ENCODE results near the gene DRG2.

The DRG2 gene

GRCh38 chr17:18143044-18143936 is 55.5 kb downstream of the DRG2 start:
- TF ChIP-seq ELF4 (IDR thresholded peaks at IDR 0.05): no peak
- TF ChIP-seq TARDBP (IDR thresholded peaks at IDR 0.05): no peak
- TF ChIP-seq ARNT (IDR thresholded peaks at IDR 0.05): no peak
- TF ChIP-seq FOXA1 (IDR thresholded peaks at IDR 0.05): no peak
- no peak for TF ChIP-seq LEF1 (IDR thresholded peaks at IDR 0.05; ENCODE audit: borderline replicate concordance)
- TF ChIP-seq FOXK2 (IDR thresholded peaks at IDR 0.05): no peak
- no peak for TF ChIP-seq ZNF384 (IDR thresholded peaks at IDR 0.05)
- TF ChIP-seq, protein P1, sequence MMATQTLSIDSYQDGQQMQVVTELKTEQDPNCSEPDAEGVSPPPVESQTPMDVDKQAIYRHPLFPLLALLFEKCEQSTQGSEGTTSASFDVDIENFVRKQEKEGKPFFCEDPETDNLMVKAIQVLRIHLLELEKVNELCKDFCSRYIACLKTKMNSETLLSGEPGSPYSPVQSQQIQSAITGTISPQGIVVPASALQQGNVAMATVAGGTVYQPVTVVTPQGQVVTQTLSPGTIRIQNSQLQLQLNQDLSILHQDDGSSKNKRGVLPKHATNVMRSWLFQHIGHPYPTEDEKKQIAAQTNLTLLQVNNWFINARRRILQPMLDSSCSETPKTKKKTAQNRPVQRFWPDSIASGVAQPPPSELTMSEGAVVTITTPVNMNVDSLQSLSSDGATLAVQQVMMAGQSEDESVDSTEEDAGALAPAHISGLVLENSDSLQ (IDR thresholded peaks at IDR 0.05): no peak
- TF ChIP-seq SP1 (IDR thresholded peaks at IDR 0.05): no peak
- ChIA-PET POLR2A (interaction anchor here (1.5 to 1.6 kb wide), 2 partner anchors 10 to 40 kb away, joined by 5 to 11 read pairs; partner anchors contain the start of gene ALKBH5), CTCF (interaction anchor here (0.6 to 2.5 kb wide), 10 partner anchors 9 to 78 kb away, joined by 3 to 24 read pairs (median 3); partner anchors contain the start of gene ALKBH5)
- DNase-seq (ENCODE audit: extremely low spot score): peak; percentile 58

DNA sequence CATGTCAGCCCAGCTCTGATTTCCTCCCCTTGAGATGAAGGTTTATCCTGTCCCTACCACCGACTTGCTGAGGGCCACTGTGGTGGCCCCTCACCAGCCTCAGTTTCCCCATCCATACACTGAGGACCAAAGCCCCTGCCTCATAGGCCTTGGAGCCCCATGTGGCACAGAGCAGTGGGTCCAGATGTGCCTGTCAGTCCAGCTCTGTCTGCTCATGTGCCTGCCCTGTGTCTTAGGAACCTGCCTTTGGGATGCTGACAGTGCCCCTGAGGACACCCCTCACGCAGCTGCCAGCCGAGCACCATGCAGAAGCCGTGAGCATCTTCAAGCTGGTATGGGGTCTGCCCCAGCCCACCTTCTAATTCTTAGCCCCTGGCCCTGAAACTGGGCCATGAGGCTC is 56.5 kb downstream of the DRG2 start:
- CTCF ChIA-PET: interaction anchor here (0.7 to 1.4 kb wide), 5 partner anchors 10 to 77 kb away, joined by 3 to 6 read pairs (median 3); partner anchors contain the start of gene ALKBH5
- TF ChIP-seq SUZ12 (IDR thresholded peaks at IDR 0.05): no peak
- no peak for TF ChIP-seq BHLHE40 (IDR thresholded peaks at IDR 0.05; ENCODE audit: borderline replicate concordance)
- TF ChIP-seq, protein P1 (IDR thresholded peaks at IDR 0.05): no peak
- TF ChIP-seq HDGF (IDR thresholded peaks at IDR 0.05; ENCODE audit: borderline replicate concordance): no peak
- no peak for TF ChIP-seq SP1 (IDR thresholded peaks at IDR 0.05)
- TF ChIP-seq ZNF384 (IDR thresholded peaks at IDR 0.05): no peak
- TF ChIP-seq L3MBTL2 (conservative IDR thresholded peaks at IDR 0.05): no peak
- TF ChIP-seq ARNT (IDR thresholded peaks at IDR 0.05): no peak
- TF ChIP-seq FOXK2 (IDR thresholded peaks at IDR 0.05): no peak
- TF ChIP-seq CTBP1 (IDR thresholded peaks at IDR 0.05; ENCODE audit: borderline replicate concordance): no peak
- no peak for TF ChIP-seq FOXA1 (IDR thresholded peaks at IDR 0.05)
- no peak for TF ChIP-seq TARDBP (IDR thresholded peaks at IDR 0.05)
- TF ChIP-seq ELF4 (IDR thresholded peaks at IDR 0.05): no peak
- TF ChIP-seq NFRKB (IDR thresholded peaks at IDR 0.05): no peak
- POLR2A ChIA-PET: interaction anchor here (0.9 to 1.6 kb wide), 4 partner anchors 9 to 40 kb away, joined by 3 to 11 read pairs (median 4); partner anchors contain the start of gene ALKBH5
- no peak for DNase-seq (ENCODE audit: extremely low spot score)

DNA sequence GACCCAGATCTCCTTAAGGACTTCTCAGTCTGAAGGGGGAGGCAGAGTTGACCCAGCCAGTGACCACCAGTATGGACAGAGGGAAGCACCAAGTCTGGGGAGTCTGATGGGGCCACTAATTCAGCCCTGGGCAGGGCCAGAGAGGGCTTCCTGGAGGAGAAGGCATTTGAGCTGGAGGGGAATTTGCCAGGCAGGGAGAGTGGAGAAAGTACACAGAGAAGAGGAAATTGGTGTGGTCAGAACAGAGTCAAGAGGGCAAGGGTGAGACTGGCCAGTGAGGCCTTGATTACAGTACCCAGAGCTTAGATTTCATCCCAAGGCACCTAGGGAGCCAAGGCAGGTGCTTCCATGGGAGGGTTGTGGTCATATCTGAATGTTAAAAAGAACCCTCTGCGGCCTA is 57.1 kb downstream of the DRG2 start:
- CTCF ChIA-PET: interaction anchor here (0.7 to 1.4 kb wide), 3 partner anchors 38 to 163 kb away, joined by 3 to 6 read pairs (median 3); partner anchors contain the start of gene ALKBH5

GRCh38 chr17:18145811-18146210 is 58.1 kb downstream of the DRG2 start:
- POLR2A ChIA-PET: interaction anchor here (1.3 to 1.5 kb wide), 2 partner anchors 36 to 38 kb away, joined by 3 to 6 read pairs; partner anchors contain the start of gene ALKBH5
- DNase-seq (ENCODE audit: extremely low spot score): no peak
- TF ChIP-seq FOXA1 (IDR thresholded peaks at IDR 0.05): no peak
- TF ChIP-seq L3MBTL2 (conservative IDR thresholded peaks at IDR 0.05): no peak
- no peak for TF ChIP-seq FOXK2 (IDR thresholded peaks at IDR 0.05)
- TF ChIP-seq ZNF384 (IDR thresholded peaks at IDR 0.05): no peak
- TF ChIP-seq LEF1 (IDR thresholded peaks at IDR 0.05; ENCODE audit: borderline replicate concordance): no peak
- no peak for TF ChIP-seq FOXM1 (IDR thresholded peaks at IDR 0.05; ENCODE audit: borderline replicate concordance)
- CTCF ChIA-PET: no interaction called here

More for the DNA sequence above, 57.1 kb downstream of the DRG2 start:
- POLR2A ChIA-PET: interaction anchor here (0.9 to 1.5 kb wide), 3 partner anchors 8 to 39 kb away, joined by 3 to 6 read pairs (median 3); partner anchors contain the start of gene ALKBH5
- no peak for DNase-seq (ENCODE audit: extremely low spot score)
- TF ChIP-seq CTBP1 (IDR thresholded peaks at IDR 0.05; ENCODE audit: borderline replicate concordance) (no peak), ARNT (IDR thresholded peaks at IDR 0.05) (no peak), ZNF384 (IDR thresholded peaks at IDR 0.05) (no peak), FOXK2 (IDR thresholded peaks at IDR 0.05) (no peak), ELF4 (IDR thresholded peaks at IDR 0.05) (no peak), SUZ12 (IDR thresholded peaks at IDR 0.05) (no peak), L3MBTL2 (conservative IDR thresholded peaks at IDR 0.05) (no peak), FOXM1 (IDR thresholded peaks at IDR 0.05; ENCODE audit: borderline replicate concordance) (no peak), HDGF (IDR thresholded peaks at IDR 0.05; ENCODE audit: borderline replicate concordance) (no peak), FOXA1 (IDR thresholded peaks at IDR 0.05) (no peak), TARDBP (IDR thresholded peaks at IDR 0.05) (no peak), LEF1 (IDR thresholded peaks at IDR 0.05; ENCODE audit: borderline replicate concordance) (no peak), BHLHE40 (IDR thresholded peaks at IDR 0.05; ENCODE audit: borderline replicate concordance) (no peak)
- TF ChIP-seq, protein P1 (IDR thresholded peaks at IDR 0.05): no peak

DNA sequence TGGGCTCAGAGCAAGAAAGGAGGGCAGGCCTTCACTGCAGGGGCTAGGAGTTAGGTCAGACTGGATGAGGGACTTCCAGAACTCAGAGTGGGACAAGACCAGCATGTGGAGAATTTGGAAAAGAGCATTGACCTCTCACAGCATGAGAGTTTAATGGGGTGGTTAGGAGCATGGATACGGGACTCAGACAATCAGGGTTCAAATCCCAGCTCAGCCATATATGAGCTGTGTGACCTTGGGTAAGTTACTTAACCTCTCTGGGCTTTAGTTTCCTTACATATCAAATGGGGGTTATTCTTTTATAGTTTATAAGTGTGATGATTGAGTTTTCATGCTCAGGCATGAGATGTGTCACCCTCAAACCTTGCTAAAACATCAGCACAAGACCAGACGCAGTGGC is 58.5 kb downstream of the DRG2 start:
- CTCF ChIA-PET: no interaction called here

More for the DNA sequence above, 58.5 kb downstream of the DRG2 start:
- DNase-seq (ENCODE audit: extremely low spot score): no peak
- TF ChIP-seq CTBP1 (IDR thresholded peaks at IDR 0.05; ENCODE audit: borderline replicate concordance): no peak
- TF ChIP-seq FOXK2 (IDR thresholded peaks at IDR 0.05): no peak
- no peak for TF ChIP-seq FOXA1 (IDR thresholded peaks at IDR 0.05)
- TF ChIP-seq HDGF (IDR thresholded peaks at IDR 0.05; ENCODE audit: borderline replicate concordance): no peak
- TF ChIP-seq TARDBP (IDR thresholded peaks at IDR 0.05): no peak
- no peak for TF ChIP-seq ARNT (IDR thresholded peaks at IDR 0.05)
- no peak for TF ChIP-seq FOXM1 (IDR thresholded peaks at IDR 0.05; ENCODE audit: borderline replicate concordance)
- TF ChIP-seq BHLHE40 (IDR thresholded peaks at IDR 0.05; ENCODE audit: borderline replicate concordance): no peak
- TF ChIP-seq SP1 (IDR thresholded peaks at IDR 0.05): no peak
- no peak for TF ChIP-seq SUZ12 (IDR thresholded peaks at IDR 0.05)
- TF ChIP-seq LEF1 (IDR thresholded peaks at IDR 0.05; ENCODE audit: borderline replicate concordance): no peak
- no peak for TF ChIP-seq NFRKB (IDR thresholded peaks at IDR 0.05)
- TF ChIP-seq, protein P1 (IDR thresholded peaks at IDR 0.05): no peak
- TF ChIP-seq ZNF384 (IDR thresholded peaks at IDR 0.05): no peak
- TF ChIP-seq ELF4 (IDR thresholded peaks at IDR 0.05): no peak
- TF ChIP-seq L3MBTL2 (conservative IDR thresholded peaks at IDR 0.05): no peak
- POLR2A ChIA-PET: no interaction called here

All from HEK293T (cell line).